DMS79 (cell line): ENCODE data around the gene NEO1.

Experiments
- DNase-seq: peaks from one replicate; lab custom pipeline; 2025; lab: John Stamatoyannopoulos, UW

The NEO1 gene

GRCh38 chr15:73075160-73075859, 23.0 kb downstream of the NEO1 start:
- DNase-seq = no peak

GRCh38 chr15:73078291-73078690, 26.0 kb downstream of the NEO1 start:
- DNase-seq = no peak

- no peak for DNase-seq
Measured at GRCh38 chr15:73078722-73079121, 26.5 kb downstream of the NEO1 start.

- no peak for DNase-seq
Measured at GRCh38 chr15:73079565-73079964, 27.3 kb downstream of the NEO1 start.

- DNase-seq = no peak
Measured at GRCh38 chr15:73081321-73081958, 29.2 kb downstream of the NEO1 start.

GRCh38 chr15:73082812-73083211, 30.5 kb downstream of the NEO1 start:
- DNase-seq = no peak

GRCh38 chr15:73087098-73087497, 34.8 kb downstream of the NEO1 start:
- no peak for DNase-seq

- no peak for DNase-seq
Measured at GRCh38 chr15:73105064-73105463, 52.8 kb downstream of the NEO1 start.

GRCh38 chr15:73108676-73109075, 56.4 kb downstream of the NEO1 start:
- DNase-seq = no peak

- DNase-seq = no peak
Measured at GRCh38 chr15:73109765-73110164, 57.5 kb downstream of the NEO1 start.

- DNase-seq = no peak
Measured at GRCh38 chr15:73110201-73110600, 57.9 kb downstream of the NEO1 start.

- no peak for DNase-seq
Measured at GRCh38 chr15:73114064-73114463, 61.8 kb downstream of the NEO1 start.

- no peak for DNase-seq
Measured at GRCh38 chr15:73116164-73116563, 63.9 kb downstream of the NEO1 start.

GRCh38 chr15:73118055-73118454, 65.8 kb downstream of the NEO1 start:
- no peak for DNase-seq

GRCh38 chr15:73119478-73119877, 67.2 kb downstream of the NEO1 start:
- DNase-seq = no peak

- DNase-seq = no peak
Measured at GRCh38 chr15:73120269-73120668, 68.0 kb downstream of the NEO1 start.

- DNase-seq = no peak
Measured at GRCh38 chr15:73125219-73125618, 73.0 kb downstream of the NEO1 start.

- DNase-seq = no peak
Measured at GRCh38 chr15:73127302-73127936, 75.2 kb downstream of the NEO1 start.

GRCh38 chr15:73130830-73131229, 78.6 kb downstream of the NEO1 start:
- no peak for DNase-seq

GRCh38 chr15:73134196-73134595, 81.9 kb downstream of the NEO1 start:
- DNase-seq = no peak

GRCh38 chr15:73139041-73139743, 86.9 kb downstream of the NEO1 start:
- no peak for DNase-seq

- DNase-seq = no peak
Measured at GRCh38 chr15:73139744-73140553, 87.7 kb downstream of the NEO1 start.
